Heart right ventricle (tissue), 16 donors: ENCODE results near the gene MRPL23. TPM values are rescaled to one million over a fixed set of nuclear protein-coding genes. Genes with fewer than 3 reads are reported as not detected.

Experiments used
- ATAC-seq, 8 donors: fragments of 200-7000 bp; cut with Tn5 transposase; one replicate each; pipeline ENCODE4 v1.9.1; 2020; ENCODE audit warnings: mild to moderate bottlenecking in 8 of 8, moderate library complexity in 8 of 8, moderate number of reproducible peaks in 1 of 8
- DNase-seq, 2 donors: peaks; one replicate each; pipeline ENCODE4 v3.0.0-alpha.2; 2020
- H3K27ac ChIP-seq, 10 donors: fragments of 200-600 bp; sonication (generic) in 2 of 10; one replicate each; pipeline versions ENCODE4 v1.5.0 to v1.8.0; 2020 to 2022; ENCODE audit warnings: mild to moderate bottlenecking in 3 of 10
- H3K27me3 ChIP-seq, 7 donors: fragments of 200-600 bp; one replicate each; pipeline ENCODE4 v1.8.0; 2021 to 2022; ENCODE audit warnings: mild to moderate bottlenecking in 2 of 7
- H3K36me3 ChIP-seq, 9 donors: fragments of 200-600 bp; sonication (generic) in 1 of 9; one replicate each; pipeline versions ENCODE4 v1.5.0 to v1.8.0; 2020 to 2022; ENCODE audit warnings: mild to moderate bottlenecking in 2 of 9
- H3K4me1 ChIP-seq, 9 donors: fragments of 200-600 bp; sonication (generic) in 1 of 9; one replicate each; pipeline versions ENCODE4 v1.5.0 to v1.8.0; 2020 to 2022; ENCODE audit warnings: mild to moderate bottlenecking in 4 of 9
- H3K4me3 ChIP-seq, 10 donors: fragments of 200-600 bp; sonication (generic) in 2 of 10; one replicate each; pipeline versions ENCODE4 v1.5.0 to v1.8.0; 2020 to 2022; ENCODE audit warnings: mild to moderate bottlenecking in 7 of 10, moderate library complexity in 2 of 10
- H3K9me3 ChIP-seq, 11 donors: fragments of 200-600 bp in 10 of 11; sonication (generic) in 2 of 11; one replicate each; pipeline versions ENCODE4 v1.5.0 to v1.8.0; 2013 to 2022; ENCODE audit warnings: mild to moderate bottlenecking in 2 of 11, control low read depth in 1 of 11, moderate library complexity in 1 of 11
- WGBS, 2 donors: extraction: QIAGEN DNeasy Blood & Tissue Kit; methylation state at CpG; one replicate each; pipeline ENCODE4 v1.1.7; 2013; ENCODE audit warnings: inconsistent platforms in 1 of 2; 5-methylcytosine and 5-hydroxymethylcytosine counted together
- intact Hi-C, 10 donors: fragments of 100-400 bp; cut with DNase I; formaldehyde crosslinking; loops; one replicate each; pipeline versions ENCODE4 v1.11.1 to v1.14.2; 2022
- polyA plus RNA-seq, 2 donors: library from polyadenylated mRNA; stranded (reverse); fragments of 200-250 nt; gene quantifications; one replicate each; pipeline ENCODE4 v1.2.3, GENCODE V29; 2013
- total RNA-seq, 10 donors: library from RNA; stranded (reverse); fragmentation: NEBNext Ultra II Directional in 3 of 10; extraction: Animal tissue kit (Norgen Biotek cat#: 25700) in 3 of 10; gene quantifications; one replicate each; pipeline versions ENCODE4 v1.2.1 to v1.2.4, GENCODE V29; 2021 to 2023
- TF ChIP-seq, protein P1 (sequence below), 9 donors: fragments of 200-600 bp; sonication (generic) in 2 of 9; IDR thresholded peaks; one replicate each; pipeline versions ENCODE4 v1.5.0 to v1.8.0; 2021 to 2022; ENCODE audit warnings: antibody characterized with exemption in 9 of 9, mild to moderate bottlenecking in 5 of 9, moderate library complexity in 1 of 9
- donor health status: Arrhythmogenic right ventricular cardiomyopathy.
- donor health status: ischemic (EF 13 %, LVEDD 7.1; RV severe dilation, severe dysfunction).
- donor health status: healthy with polysubstance abuse.
- donor health status: DM: no; HTN: yes; CAD: no.
- donor health status: DM: no; HTN: no; CAD: no.
- donor health status: ischemic (EF 25% LVEDD 6.9; RV normal size, moderate dysfunction).
- donor health status: ischemic (EF 25% LVEDD 5.7; RV mildly dilated, moderate dysfunction).
- donor health status: healthy.
- donor health status: DM: yes; HTN: yes; CAD: no.
- donor health status: Ischemic cardiomyopathy.
- donor health status: ischemic (EF 35%, LVEDD 5.7; RV mildly dilated, moderate dysfunction).
- donor health status: nonischemic (EF 11% LVEDD 7.7; RV severe dilation, severe dysfunction).
- donor health status: DM: yes; HTN: yes; CAD: no.
- donor health status: PGD.
- donor health status: ischemic (EF 29% LVEDD 5.4; RV normal size, mild dysfunction).
- donor health status: nonischemic (EF 23%, LVEDD 6.1; RV moderate dilation, normal function).

MRPL23 gene
- total and polyA plus RNA-seq, 12 donors, result 45.9 to 356 (median 80.7) TPM

DNA sequence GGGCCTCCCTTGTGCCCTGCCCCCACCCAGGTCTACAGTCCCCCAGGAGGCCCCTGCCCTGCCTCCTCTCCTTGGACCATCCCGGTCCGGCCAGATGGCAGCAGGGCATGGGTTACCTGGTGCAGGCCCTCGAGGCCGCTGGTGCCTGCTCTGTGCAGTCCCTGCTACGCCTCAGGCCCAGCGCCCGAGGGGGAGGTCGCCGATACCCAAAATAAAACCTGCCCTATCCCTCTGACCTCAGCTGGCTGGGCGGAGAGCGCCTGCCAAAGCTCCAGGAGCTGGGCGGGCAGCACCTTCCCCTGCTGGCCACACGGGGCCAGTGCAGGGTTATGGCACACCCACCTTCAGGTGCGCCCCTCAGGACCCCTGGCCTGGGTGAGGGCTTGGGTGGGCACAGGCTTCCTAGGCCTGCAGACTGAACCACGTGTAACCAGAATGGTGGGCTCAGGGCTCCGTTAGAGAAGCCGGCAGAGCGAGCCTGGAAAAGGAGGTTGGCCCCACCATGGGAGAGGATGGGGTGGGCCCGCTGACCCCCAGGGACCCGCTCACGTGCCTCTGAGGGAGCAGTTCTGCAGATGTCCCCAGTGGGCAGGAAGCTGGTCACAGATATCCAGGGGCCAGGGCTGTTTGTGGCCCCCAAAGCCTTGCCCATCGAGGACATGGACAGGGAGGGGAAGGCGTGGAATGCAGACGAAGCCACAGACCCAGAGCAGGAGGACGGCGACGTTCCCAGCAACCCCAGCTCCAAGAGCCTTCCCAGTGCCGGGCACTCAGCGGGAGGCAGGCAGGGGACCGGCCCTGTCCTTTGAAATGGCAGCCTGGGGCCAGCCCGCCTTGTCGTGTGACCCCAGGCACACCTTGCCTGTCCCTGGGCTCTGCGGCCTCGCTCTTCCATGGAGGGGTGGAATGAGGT, 29.4 kb upstream of the MRPL23 start:
- peak overlapping the region; percentile 29 to 94 (median 81) for H3K27ac ChIP-seq
- intact Hi-C loops, result loop anchor here in 7 of 10 donors (1.0 to 5.0 kb wide), 3 partner anchors 24 to 35 kb away; no protein-coding TSS in a partner anchor
- peak; percentile 5 to 69 (median 56) for ATAC-seq
- H3K4me3 ChIP-seq, result peak overlapping the region in 8 of 10 donors; percentile 3 to 32 (median 22)
- no peaks in the 10 kb centered on the region for H3K9me3 ChIP-seq
- TF ChIP-seq, protein P1, sequence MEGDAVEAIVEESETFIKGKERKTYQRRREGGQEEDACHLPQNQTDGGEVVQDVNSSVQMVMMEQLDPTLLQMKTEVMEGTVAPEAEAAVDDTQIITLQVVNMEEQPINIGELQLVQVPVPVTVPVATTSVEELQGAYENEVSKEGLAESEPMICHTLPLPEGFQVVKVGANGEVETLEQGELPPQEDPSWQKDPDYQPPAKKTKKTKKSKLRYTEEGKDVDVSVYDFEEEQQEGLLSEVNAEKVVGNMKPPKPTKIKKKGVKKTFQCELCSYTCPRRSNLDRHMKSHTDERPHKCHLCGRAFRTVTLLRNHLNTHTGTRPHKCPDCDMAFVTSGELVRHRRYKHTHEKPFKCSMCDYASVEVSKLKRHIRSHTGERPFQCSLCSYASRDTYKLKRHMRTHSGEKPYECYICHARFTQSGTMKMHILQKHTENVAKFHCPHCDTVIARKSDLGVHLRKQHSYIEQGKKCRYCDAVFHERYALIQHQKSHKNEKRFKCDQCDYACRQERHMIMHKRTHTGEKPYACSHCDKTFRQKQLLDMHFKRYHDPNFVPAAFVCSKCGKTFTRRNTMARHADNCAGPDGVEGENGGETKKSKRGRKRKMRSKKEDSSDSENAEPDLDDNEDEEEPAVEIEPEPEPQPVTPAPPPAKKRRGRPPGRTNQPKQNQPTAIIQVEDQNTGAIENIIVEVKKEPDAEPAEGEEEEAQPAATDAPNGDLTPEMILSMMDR (IDR thresholded peaks at IDR 0.05), result peak; percentile 46 to 73 (median 67)
- DNase-seq, result peak in 1 of 2 donors; percentile 69
- H3K4me1 ChIP-seq, result peaks cover 24 to 70% (median 56%) of the 10 kb centered on the region in 9 donors
- H3K36me3 ChIP-seq, result no peaks in the 10 kb centered on the region
- H3K27me3 ChIP-seq, result no peaks in the 10 kb centered on the region
- WGBS, 2 donors, result 73 to 74% methylated on average over 34 of the region's 34 CpGs

- intact Hi-C loops, result loop anchor here in 6 of 10 donors (2.0 to 5.0 kb wide), 2 partner anchors 36 kb away; no protein-coding TSS in a partner anchor
- no peak for DNase-seq
- H3K4me3 ChIP-seq, result peak overlapping the region in 5 of 10 donors; percentile 30 to 53 (median 43)
These were observed 28.5 kb upstream of the MRPL23 start for GRCh38 chr11:1918436-1919315.

DNA sequence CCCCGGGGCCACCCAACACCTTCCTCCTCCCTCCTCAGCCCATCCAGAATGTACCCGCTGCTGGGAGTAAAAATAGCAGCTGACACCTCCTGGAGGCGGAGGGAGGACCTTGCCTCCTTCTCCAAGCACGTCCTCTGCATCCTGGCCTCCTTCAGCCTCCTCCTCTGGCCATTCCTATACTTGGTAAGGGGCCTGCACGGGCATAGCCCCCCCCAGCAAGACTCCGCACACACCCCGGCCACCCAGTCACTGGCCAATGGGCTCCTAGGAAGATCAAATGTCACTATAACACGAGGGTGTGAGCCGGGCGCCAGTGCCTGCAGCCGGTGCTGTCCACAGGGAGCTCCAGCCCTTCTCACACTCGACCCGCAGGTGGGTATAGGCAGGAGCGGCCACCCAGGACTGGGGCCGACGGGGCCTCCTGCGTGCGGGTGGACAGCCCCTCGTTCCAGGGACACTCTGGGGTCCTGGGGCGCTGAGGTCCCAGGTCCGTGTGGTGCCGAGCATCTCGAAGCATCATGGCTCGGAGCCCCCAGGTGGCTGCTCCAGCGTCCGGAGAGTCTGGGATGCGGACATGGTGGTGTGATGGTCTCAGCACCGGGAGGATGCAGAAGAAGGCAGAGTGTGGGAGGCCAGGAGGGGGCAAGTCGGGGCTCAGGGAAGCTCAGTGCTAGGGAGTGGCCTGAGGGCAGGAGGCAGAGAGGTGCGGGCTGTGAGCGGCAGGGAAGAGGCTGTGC, 27.6 kb upstream of the MRPL23 start, which contains the start of gene TNNT3:
TSS of gene TNNT3 (plus strand) at position 313 of the 737 bp plus-strand sequence. CDS start 3,172 bp downstream, outside the sequence.
- H3K27me3 ChIP-seq, result no peaks in the 10 kb centered on the region
- ATAC-seq (peak; percentile 6 to 53 (median 37)), DNase-seq (peak in 1 of 2 donors; percentile 59)
- H3K4me3 ChIP-seq, result peak within 1 kb of the TSS in 8 of 10 donors; percentile 22 to 53 (median 36)
- 49 to 66% methylated on average over 31 of the region's 31 CpGs for WGBS, 2 donors
- peak within 1 kb of the TSS; percentile 50 to 94 (median 81) for H3K27ac ChIP-seq
- no peaks in the 10 kb centered on the region for H3K36me3 ChIP-seq
- TF ChIP-seq, protein P1 (IDR thresholded peaks at IDR 0.05), result peak in 6 of 9 donors; percentile 0 to 31 (median 14)
- peaks cover 32 to 83% (median 59%) of the 10 kb centered on the region in 9 donors for H3K4me1 ChIP-seq
- intact Hi-C loops, result loop anchor here in 8 of 10 donors (2.0 to 5.0 kb wide), 3 partner anchors 37 to 233 kb away; no protein-coding TSS in a partner anchor
- no peaks in the 10 kb centered on the region for H3K9me3 ChIP-seq

More at GRCh38 chr11:1918436-1919315, 28.5 kb upstream of the MRPL23 start:
- TF ChIP-seq, protein P1 (IDR thresholded peaks at IDR 0.05), result peak in 1 of 9 donors; percentile 9
- 80% methylated on average over 29 of the region's 29 CpGs for WGBS, 2 donors
- Histone ChIP-seq H3K27ac (peak overlapping the region; percentile 50 to 94 (median 81)), H3K36me3 (no peaks in the 10 kb centered on the region), H3K9me3 (no peaks in the 10 kb centered on the region), H3K4me1 (peaks cover 29 to 76% (median 59%) of the 10 kb centered on the region in 9 donors), H3K27me3 (no peaks in the 10 kb centered on the region)
- ATAC-seq, result no peak
